Ishikawa (cell line): Measurements from ENCODE around the gene WIPF1.

Source experiments
- CREB1 ChIP-seq: IDR thresholded peaks from 2 replicates; pipeline ENCODE4 v1.6.1; 2012; ENCODE audit warnings: low read depth
- EP300 ChIP-seq: IDR thresholded peaks from 2 replicates; pipeline ENCODE4 v1.6.1; 2012; ENCODE audit warnings: borderline replicate concordance
- MAX ChIP-seq: IDR thresholded peaks from 2 replicates; pipeline ENCODE4 v1.6.1; 2012
- NFIC ChIP-seq: IDR thresholded peaks from 2 replicates; pipeline ENCODE4 v1.6.1; 2012
- RAD21 ChIP-seq: IDR thresholded peaks from 2 replicates; pipeline ENCODE4 v1.6.1; 2012; ENCODE audit warnings: low read depth
- REST ChIP-seq: IDR thresholded peaks from 2 replicates; pipeline ENCODE4 v1.6.1; 2012; ENCODE audit warnings: low read depth, mild to moderate bottlenecking
- TAF1 ChIP-seq: IDR thresholded peaks from 2 replicates; pipeline ENCODE4 v1.6.1; 2012; ENCODE audit warnings: low read depth, mild to moderate bottlenecking
- TCF12 ChIP-seq: IDR thresholded peaks from 2 replicates; pipeline ENCODE4 v1.6.1; 2012; ENCODE audit warnings: low read depth
- USF1 ChIP-seq: IDR thresholded peaks from 2 replicates; pipeline ENCODE4 v1.6.1; 2012
- YY1 ChIP-seq: IDR thresholded peaks from 2 replicates; pipeline ENCODE4 v1.6.1; 2012; ENCODE audit warnings: low read depth
- ZBTB7A ChIP-seq: IDR thresholded peaks from 2 replicates; pipeline ENCODE4 v1.6.1; 2012; ENCODE audit warnings: low read depth

GRCh38 chr2:174555998-174556397, 41.6 kb downstream of the WIPF1 start:
- TF ChIP-seq REST (no peak), CREB1 (no peak), ZBTB7A (no peak), TAF1 (no peak), RAD21 (no peak), MAX (no peak), NFIC (no peak), TCF12 (no peak), EP300 (no peak), USF1 (no peak), YY1 (no peak)
